ENCODE measurements around the gene TOPBP1. TPM values are rescaled to one million over a fixed set of nuclear protein-coding genes. Genes with fewer than 3 reads are reported as not detected.

TOPBP1 gene
- 35.5 to 40.3 TPM (median 39.3 TPM) in 3 replicates for total RNA-seq

- Mint-ChIP-seq H3K4me3 (peak within 1 kb of the TSS; percentile 98), H3K27me3 (ENCODE audit: low read depth) (no peaks in the 10 kb centered on the region), H3K36me3 (peaks cover 9% of the 10 kb centered on the region), H3K4me1 (peaks cover 35% of the 10 kb centered on the region), H3K9me3 (no peaks in the 10 kb centered on the region), H3K27ac (peak within 1 kb of the TSS; percentile 99)
- no peak for TF ChIP-seq CTCF (IDR thresholded peaks at IDR 0.05; ENCODE audit: unreplicated experiment)
- DNase-seq (ENCODE audit: low spot score in 2 of 2, unreplicated experiment in 2 of 2): peak; percentile 49 to 79
These were observed at the start of gene TOPBP1 for GRCh38 chr3:133661454-133662277. Gene TOPBP1 (minus strand): TSS chr3:133661941. CDS start chr3:133661127, 814 bp downstream.

GRCh38 chr3:133711013-133711412 lies 49.3 kb upstream of the TOPBP1 start:
- Mint-ChIP-seq H3K27me3 (ENCODE audit: low read depth) (peaks cover 63% of the 10 kb centered on the region), H3K4me1 (no peaks in the 10 kb centered on the region), H3K9me3 (no peaks in the 10 kb centered on the region), H3K27ac (no peak overlapping the region), H3K4me3 (no peak overlapping the region), H3K36me3 (no peaks in the 10 kb centered on the region)
- no peak for DNase-seq (ENCODE audit: low spot score in 2 of 2, unreplicated experiment in 2 of 2)
- no peak for TF ChIP-seq CTCF (IDR thresholded peaks at IDR 0.05; ENCODE audit: unreplicated experiment)

DNA sequence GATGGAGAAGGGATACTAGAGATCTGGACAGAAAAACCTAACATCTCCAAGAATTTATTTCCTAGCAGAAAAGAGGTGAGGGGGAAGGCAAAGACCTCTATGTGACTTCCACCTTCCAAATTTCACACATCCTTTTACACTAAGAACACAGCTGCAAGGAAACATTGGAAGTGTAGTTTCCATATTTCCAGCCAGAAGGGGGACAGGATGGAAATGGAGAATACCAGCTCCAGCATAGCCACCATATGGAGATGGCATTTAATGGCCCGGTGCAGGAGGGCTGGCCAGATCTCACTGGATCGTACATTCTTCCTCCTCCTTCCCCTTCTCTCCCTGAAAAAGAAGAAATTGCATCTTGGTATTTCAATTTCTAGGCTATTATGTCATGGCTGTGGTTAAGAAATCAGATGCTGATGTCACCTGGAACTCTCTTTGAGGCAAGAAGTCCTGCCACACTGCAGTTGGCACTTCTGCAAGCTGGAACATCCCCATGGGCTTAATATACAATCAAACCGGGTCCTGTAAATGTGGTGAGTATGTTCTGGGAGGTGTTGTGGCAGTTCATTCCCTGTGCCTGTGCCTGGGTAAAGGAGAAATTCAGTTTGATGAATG lies 47.5 kb upstream of the TOPBP1 start:
- no peak for TF ChIP-seq CTCF (IDR thresholded peaks at IDR 0.05; ENCODE audit: unreplicated experiment)
- DNase-seq (ENCODE audit: low spot score in 2 of 2, unreplicated experiment in 2 of 2): no peak
- Mint-ChIP-seq H3K4me1 (no peaks in the 10 kb centered on the region), H3K36me3 (no peaks in the 10 kb centered on the region), H3K4me3 (no peak overlapping the region), H3K27ac (no peak overlapping the region), H3K27me3 (ENCODE audit: low read depth) (peaks cover 79% of the 10 kb centered on the region), H3K9me3 (no peaks in the 10 kb centered on the region)

GRCh38 chr3:133706033-133706432 lies 44.3 kb upstream of the TOPBP1 start:
- TF ChIP-seq CTCF (IDR thresholded peaks at IDR 0.05; ENCODE audit: unreplicated experiment): no peak
- Mint-ChIP-seq H3K4me3 (no peak overlapping the region), H3K9me3 (no peaks in the 10 kb centered on the region), H3K27ac (no peak overlapping the region), H3K27me3 (ENCODE audit: low read depth) (peaks cover 64% of the 10 kb centered on the region), H3K36me3 (no peaks in the 10 kb centered on the region), H3K4me1 (no peaks in the 10 kb centered on the region)
- no peak for DNase-seq (ENCODE audit: low spot score in 2 of 2, unreplicated experiment in 2 of 2)

- Mint-ChIP-seq H3K4me1 (no peaks in the 10 kb centered on the region), H3K9me3 (no peaks in the 10 kb centered on the region), H3K27ac (no peak overlapping the region), H3K27me3 (ENCODE audit: low read depth) (peaks cover 45% of the 10 kb centered on the region), H3K36me3 (no peaks in the 10 kb centered on the region), H3K4me3 (no peak overlapping the region)
- no peak for TF ChIP-seq CTCF (IDR thresholded peaks at IDR 0.05; ENCODE audit: unreplicated experiment)
- no peak for DNase-seq (ENCODE audit: low spot score in 2 of 2, unreplicated experiment in 2 of 2)
These were observed 42.2 kb upstream of the TOPBP1 start for GRCh38 chr3:133703915-133704314.
